ENCODE data around the gene FNBP1L. TPM values are rescaled to one million over a fixed set of nuclear protein-coding genes. Genes with fewer than 3 reads are reported as not detected.

The FNBP1L gene
- total RNA-seq, 4 donors from 2014 or later, result 9.6 to 23.1 (median 15.5) TPM

DNA sequence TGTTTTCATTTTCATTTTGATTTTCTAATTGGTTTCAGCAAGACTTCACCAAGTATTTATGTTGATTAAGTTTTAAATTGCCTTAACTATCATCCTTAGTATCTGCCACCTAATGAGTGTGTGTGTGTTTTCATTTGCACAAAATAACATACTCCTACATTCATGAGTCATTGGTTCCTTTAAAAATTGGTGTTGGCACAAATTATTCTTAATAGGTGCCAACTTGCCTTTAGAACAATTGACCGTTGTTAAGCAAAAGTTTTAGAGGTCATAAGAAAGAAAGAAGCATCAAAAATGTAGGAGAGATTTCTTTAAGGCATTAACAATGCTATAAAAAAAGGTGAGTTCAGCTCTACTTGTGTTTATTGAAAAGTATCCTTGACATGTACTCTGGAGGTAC, 77.5 kb downstream of the FNBP1L start:
- Histone ChIP-seq H3K27ac (replicated peaks in 1 of 4) (no peak overlapping the region), H3K36me3 (peaks cover 0 to 12% (median 2%) of the 10 kb centered on the region in 4 donors), H3K4me1 (no peaks in the 10 kb centered on the region), H3K4me3 (no peak overlapping the region), H3K27me3 (no peaks in the 10 kb centered on the region), H3K9me3 (no peaks in the 10 kb centered on the region)
- DNase-seq (ENCODE audit: extremely low spot score), result no peak
- intact Hi-C loops (cut with DNase I), result no loop called here
- no peak for TF ChIP-seq POLR2AphosphoS5 (IDR thresholded peaks at IDR 0.05)
- no peak for TF ChIP-seq POLR2A (IDR thresholded peaks at IDR 0.05; ENCODE audit: low read depth)
- TF ChIP-seq, protein P1, sequence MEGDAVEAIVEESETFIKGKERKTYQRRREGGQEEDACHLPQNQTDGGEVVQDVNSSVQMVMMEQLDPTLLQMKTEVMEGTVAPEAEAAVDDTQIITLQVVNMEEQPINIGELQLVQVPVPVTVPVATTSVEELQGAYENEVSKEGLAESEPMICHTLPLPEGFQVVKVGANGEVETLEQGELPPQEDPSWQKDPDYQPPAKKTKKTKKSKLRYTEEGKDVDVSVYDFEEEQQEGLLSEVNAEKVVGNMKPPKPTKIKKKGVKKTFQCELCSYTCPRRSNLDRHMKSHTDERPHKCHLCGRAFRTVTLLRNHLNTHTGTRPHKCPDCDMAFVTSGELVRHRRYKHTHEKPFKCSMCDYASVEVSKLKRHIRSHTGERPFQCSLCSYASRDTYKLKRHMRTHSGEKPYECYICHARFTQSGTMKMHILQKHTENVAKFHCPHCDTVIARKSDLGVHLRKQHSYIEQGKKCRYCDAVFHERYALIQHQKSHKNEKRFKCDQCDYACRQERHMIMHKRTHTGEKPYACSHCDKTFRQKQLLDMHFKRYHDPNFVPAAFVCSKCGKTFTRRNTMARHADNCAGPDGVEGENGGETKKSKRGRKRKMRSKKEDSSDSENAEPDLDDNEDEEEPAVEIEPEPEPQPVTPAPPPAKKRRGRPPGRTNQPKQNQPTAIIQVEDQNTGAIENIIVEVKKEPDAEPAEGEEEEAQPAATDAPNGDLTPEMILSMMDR (IDR thresholded peaks at IDR 0.05), result no peak
- no peak for TF ChIP-seq EP300 (IDR thresholded peaks at IDR 0.05)
- 73% methylated on average over 1 of the region's 1 CpG for WGBS

DNA sequence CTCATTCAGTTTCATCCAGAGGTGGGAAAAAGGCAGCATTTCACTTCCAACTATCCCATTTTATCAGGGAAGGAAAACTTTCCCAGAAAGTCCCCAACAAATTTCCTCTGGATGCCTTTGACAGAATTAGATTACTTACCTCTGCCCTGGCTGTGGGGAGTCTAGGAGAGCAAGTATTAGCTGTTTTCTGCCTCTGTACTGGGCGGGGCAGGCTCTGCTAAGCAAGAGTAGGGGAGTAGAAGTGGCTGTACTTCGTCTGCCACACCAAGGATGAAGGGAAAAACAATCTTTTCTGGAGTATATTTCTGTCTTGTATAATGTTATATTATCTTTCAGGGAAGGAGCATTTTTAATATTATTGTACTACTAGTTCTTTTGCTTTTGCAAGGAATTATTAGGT, 78.5 kb downstream of the FNBP1L start:
- Histone ChIP-seq H3K4me1 (no peaks in the 10 kb centered on the region), H3K36me3 (peaks cover 0 to 22% (median 2%) of the 10 kb centered on the region in 4 donors), H3K27me3 (no peaks in the 10 kb centered on the region), H3K9me3 (no peaks in the 10 kb centered on the region), H3K27ac (replicated peaks in 1 of 4) (no peak overlapping the region), H3K4me3 (no peak overlapping the region)
- WGBS, result 85% methylated on average over 2 of the region's 2 CpGs
- intact Hi-C loops (cut with DNase I), result no loop called here
- TF ChIP-seq EP300 (IDR thresholded peaks at IDR 0.05), result no peak
- no peak for TF ChIP-seq POLR2AphosphoS5 (IDR thresholded peaks at IDR 0.05)
- TF ChIP-seq POLR2A (IDR thresholded peaks at IDR 0.05; ENCODE audit: low read depth), result no peak
- TF ChIP-seq, protein P1 (IDR thresholded peaks at IDR 0.05), result no peak
- DNase-seq (ENCODE audit: extremely low spot score), result no peak

DNA sequence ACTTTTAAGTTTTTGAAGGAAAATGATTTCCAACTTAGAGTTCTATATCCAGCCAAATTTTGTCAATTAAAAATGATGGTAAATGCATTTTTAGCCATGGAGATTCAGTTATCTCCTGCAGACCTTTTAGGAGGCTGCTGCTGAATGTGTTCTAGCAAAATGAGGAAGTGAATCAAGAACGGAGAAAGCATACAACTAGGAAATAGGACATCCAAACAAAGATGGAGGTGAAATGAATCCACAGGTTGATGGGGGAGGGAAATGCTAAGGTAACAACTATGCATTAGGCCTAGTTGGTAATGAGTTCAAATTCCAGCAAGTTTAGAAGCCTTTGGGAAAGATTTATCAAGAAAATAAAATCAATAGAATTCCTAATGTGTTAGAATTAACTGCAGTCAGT, 80.5 kb downstream of the FNBP1L start:
- WGBS, result 83% methylated on average over 1 of the region's 1 CpG
- Histone ChIP-seq H3K4me1 (no peaks in the 10 kb centered on the region), H3K4me3 (no peak overlapping the region), H3K36me3 (peaks cover 0 to 33% (median 2%) of the 10 kb centered on the region in 4 donors), H3K27me3 (no peaks in the 10 kb centered on the region), H3K9me3 (no peaks in the 10 kb centered on the region), H3K27ac (replicated peaks in 1 of 4) (no peak overlapping the region)
- intact Hi-C loops (cut with DNase I), result no loop called here
- TF ChIP-seq POLR2A (IDR thresholded peaks at IDR 0.05; ENCODE audit: low read depth) (no peak), EP300 (IDR thresholded peaks at IDR 0.05) (no peak), POLR2AphosphoS5 (IDR thresholded peaks at IDR 0.05) (no peak)
- TF ChIP-seq, protein P1 (IDR thresholded peaks at IDR 0.05), result no peak
- no peak for DNase-seq (ENCODE audit: extremely low spot score)

DNA sequence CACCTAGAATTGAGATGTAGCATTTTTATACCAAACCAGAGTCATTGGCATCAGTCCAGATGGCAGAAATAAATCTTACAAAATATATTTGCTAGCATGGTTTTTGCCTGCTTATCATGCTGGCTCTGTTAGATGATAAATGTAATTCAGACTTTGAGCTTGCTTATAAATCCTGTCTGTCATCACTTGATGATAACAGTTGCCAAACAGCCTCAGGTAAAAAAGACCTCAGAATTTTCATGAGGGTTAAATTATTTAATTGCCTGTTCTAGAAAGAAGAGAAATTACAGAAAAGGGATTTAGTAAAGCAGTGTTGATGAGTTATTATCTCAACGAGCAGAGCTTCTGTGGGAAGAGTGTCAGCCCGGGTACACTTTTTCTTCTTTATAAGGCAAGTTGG, 83.3 kb downstream of the FNBP1L start:
- TF ChIP-seq, protein P1 (IDR thresholded peaks at IDR 0.05), result no peak
- 68% methylated on average over 2 of the region's 2 CpGs for WGBS
- Histone ChIP-seq H3K4me3 (no peak overlapping the region), H3K9me3 (no peaks in the 10 kb centered on the region), H3K27me3 (no peaks in the 10 kb centered on the region), H3K4me1 (no peaks in the 10 kb centered on the region), H3K36me3 (peaks cover 0 to 34% (median 2%) of the 10 kb centered on the region in 4 donors), H3K27ac (replicated peaks in 1 of 4) (no peak overlapping the region)
- no peak for DNase-seq (ENCODE audit: extremely low spot score)
- intact Hi-C loops (cut with DNase I), result no loop called here

DNA sequence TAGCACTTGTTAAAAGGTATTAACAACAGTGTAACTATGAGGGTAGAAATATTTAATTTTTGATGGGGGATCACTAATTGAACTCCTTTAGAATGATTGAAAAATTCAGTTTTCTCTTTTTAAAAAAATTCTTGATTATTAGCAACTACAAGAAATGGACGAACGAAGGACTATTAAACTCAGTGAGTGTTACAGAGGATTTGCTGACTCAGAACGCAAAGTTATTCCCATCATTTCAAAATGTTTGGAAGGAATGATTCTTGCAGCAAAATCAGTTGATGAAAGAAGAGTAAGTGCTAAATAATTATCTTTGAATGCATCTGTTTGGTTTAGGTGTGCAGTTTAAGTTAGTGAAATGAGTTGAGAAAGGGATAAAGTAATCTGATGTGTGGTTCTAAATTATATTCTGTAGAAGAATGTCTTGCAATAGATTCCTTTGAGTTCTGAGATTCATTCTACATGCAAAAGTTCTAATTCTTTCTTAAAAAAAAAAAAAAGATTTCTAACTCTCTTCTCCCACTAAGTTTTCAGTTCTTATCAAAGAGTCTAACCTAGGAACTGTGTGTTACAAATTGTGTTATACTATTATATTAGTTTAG, 85.0 kb downstream of the FNBP1L start:
- Histone ChIP-seq H3K4me3 (no peak overlapping the region), H3K36me3 (peaks cover 0 to 34% (median 2%) of the 10 kb centered on the region in 4 donors), H3K9me3 (no peaks in the 10 kb centered on the region), H3K4me1 (no peaks in the 10 kb centered on the region), H3K27ac (replicated peaks in 1 of 4) (no peak overlapping the region), H3K27me3 (no peaks in the 10 kb centered on the region)
- TF ChIP-seq, protein P1 (IDR thresholded peaks at IDR 0.05), result no peak
- TF ChIP-seq POLR2A (IDR thresholded peaks at IDR 0.05; ENCODE audit: low read depth) (no peak), POLR2AphosphoS5 (IDR thresholded peaks at IDR 0.05) (no peak), EP300 (IDR thresholded peaks at IDR 0.05) (no peak)
- intact Hi-C loops (cut with DNase I), result no loop called here
- no peak for DNase-seq (ENCODE audit: extremely low spot score)
- WGBS, result 97% methylated on average over 3 of the region's 3 CpGs
